HG03575 (cell line): ENCODE data around the gene MACF1.
A peak's percentile ranks its signal among the peaks of the same experiment; 100 is the strongest.
"Not testable (repeated sequence)": the region's sequence is repeated elsewhere in the genome, so short reads cannot be mapped to it uniquely, and the experiment has no call there.

Experiments
- ATAC-seq: cut with Tn5 transposase; IDR thresholded peaks from one replicate; pipeline ENCODE4 v1.9.1; 2021; ENCODE audit not compliant: unreplicated experiment, insufficient number of reproducible peaks, low FRiP score; ENCODE audit errors: extremely low read depth

MACF1 gene

GRCh38 chr1:39511477-39511876, 307.0 kb downstream of the MACF1 start:
- ATAC-seq, result not testable (repeated sequence)

GRCh38 chr1:39512234-39512847, 307.8 kb downstream of the MACF1 start:
- ATAC-seq, result not testable (repeated sequence)

- not testable (repeated sequence) for ATAC-seq
These were observed 310.2 kb downstream of the MACF1 start for GRCh38 chr1:39514710-39515124.

GRCh38 chr1:39515131-39516086, 310.9 kb downstream of the MACF1 start:
- ATAC-seq, result not testable (repeated sequence)

- ATAC-seq, result not testable (repeated sequence)
These were observed 312.3 kb downstream of the MACF1 start for GRCh38 chr1:39516841-39517240.

GRCh38 chr1:39517936-39518335, 313.4 kb downstream of the MACF1 start:
- not testable (repeated sequence) for ATAC-seq

GRCh38 chr1:39519376-39519775, 314.9 kb downstream of the MACF1 start:
- not testable (repeated sequence) for ATAC-seq

GRCh38 chr1:39522221-39522620, 317.7 kb downstream of the MACF1 start:
- ATAC-seq, result not testable (repeated sequence)

- ATAC-seq, result no peak
These were observed 318.4 kb downstream of the MACF1 start for GRCh38 chr1:39522661-39523567.

GRCh38 chr1:39524171-39524570, 319.7 kb downstream of the MACF1 start:
- no peak for ATAC-seq

- ATAC-seq, result no peak
These were observed 320.3 kb downstream of the MACF1 start for GRCh38 chr1:39524591-39525365.

- peak; percentile 46 for ATAC-seq
These were observed 321.1 kb downstream of the MACF1 start for GRCh38 chr1:39525366-39526165.

- no peak for ATAC-seq
These were observed 322.1 kb downstream of the MACF1 start for GRCh38 chr1:39526466-39527189.

- not testable (repeated sequence) for ATAC-seq
These were observed 322.7 kb downstream of the MACF1 start for GRCh38 chr1:39527190-39527579.

GRCh38 chr1:39528082-39528481, 323.6 kb downstream of the MACF1 start:
- ATAC-seq, result no peak

GRCh38 chr1:39529901-39530535, 325.5 kb downstream of the MACF1 start:
- no peak for ATAC-seq

- no peak for ATAC-seq
These were observed 327.0 kb downstream of the MACF1 start for GRCh38 chr1:39531526-39531925.
